H1 (cell line): ENCODE results near the gene IGF2R. TPM values are rescaled to one million over a fixed set of nuclear protein-coding genes. Genes with fewer than 3 reads are reported as not detected.

Experiments used
- JUN ChIP-seq: IDR thresholded peaks from 2 replicates; pipeline ENCODE4 v1.6.1; 2011; ENCODE audit warnings: low read depth, mild to moderate bottlenecking, improper control_type of control experiment, low read length
- ZNF274 ChIP-seq: IDR thresholded peaks from 2 replicates; pipeline ENCODE4 v1.7.0; 2012; ENCODE audit warnings: low read length, borderline replicate concordance; ENCODE audit errors: extremely low read depth
- polyA plus RNA-seq, 7 experiments: library from polyadenylated mRNA; depleted of rRNA in 3 of 7; stranded (reverse) in 5 of 7; unstranded in 2 of 7; fragments of >200 nt in 5 of 7; fragments of 200-250 nt in 2 of 7; gene quantifications; 1 replicate in 5 of 7; 2 replicates in 1 of 7; 4 replicates in 1 of 7; pipeline versions ENCODE4 v1.2.1 to v1.2.3, GENCODE V29; 2011 to 2013; ENCODE audit warnings: missing spikeins in 2 of 7, mixed read lengths in 2 of 7
- total RNA-seq: library from RNA; stranded (reverse); fragmentation: NEBNext Ultra II Directional; extraction: Animal tissue kit (Norgen Biotek cat#: 25700); gene quantifications from 2 replicates; pipeline ENCODE4 v1.2.1, GENCODE V29; 2021
- TF ChIP-seq, protein P1 (sequence below): IDR thresholded peaks from 2 replicates; pipeline ENCODE4 v1.6.1; 2011; ENCODE audit warnings: low read length, improper control_type of control experiment
- TF ChIP-seq, protein P2 (sequence below): IDR thresholded peaks from 2 replicates; pipeline ENCODE4 v1.6.1; 2011; ENCODE audit warnings: low read depth, mild to moderate bottlenecking, low read length; ENCODE audit not compliant: insufficient read depth

Gene IGF2R
- total and polyA plus RNA-seq, 2 of the 8 experiments (the other 6 are each of a cell fraction or from before 2014, with no cell fraction given), result 20.6 to 74.1 TPM

DNA sequence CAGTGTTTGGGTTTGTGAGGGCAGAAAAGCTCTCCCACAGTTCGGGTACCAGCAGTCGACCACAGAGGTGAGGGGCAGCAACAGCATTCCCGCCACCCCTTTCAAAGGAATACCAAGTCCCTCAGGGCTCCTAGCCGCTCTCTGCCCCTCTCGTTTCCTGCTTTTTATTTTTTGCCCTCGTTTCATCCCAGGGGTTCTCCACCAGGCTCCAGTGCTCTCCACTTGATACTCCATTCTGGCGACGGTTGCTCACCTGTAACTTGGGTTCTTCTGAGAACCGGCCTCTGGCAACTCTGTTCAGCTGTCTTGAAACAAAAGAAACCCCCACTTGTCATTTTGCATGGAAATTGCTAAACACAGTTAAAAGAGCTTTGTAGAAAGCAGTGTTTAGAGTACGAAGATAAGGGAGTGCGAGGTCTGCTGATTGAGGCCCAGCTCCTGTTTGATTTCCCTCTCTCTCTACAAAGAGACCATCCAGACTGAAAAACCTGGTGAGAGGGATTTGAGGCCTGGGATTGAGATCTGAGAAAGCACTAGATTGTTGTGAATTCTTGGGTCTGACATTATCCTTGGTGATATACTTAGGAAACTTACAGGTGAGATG lies 28.7 kb downstream of the IGF2R start (continued):
- TF ChIP-seq, protein P1, sequence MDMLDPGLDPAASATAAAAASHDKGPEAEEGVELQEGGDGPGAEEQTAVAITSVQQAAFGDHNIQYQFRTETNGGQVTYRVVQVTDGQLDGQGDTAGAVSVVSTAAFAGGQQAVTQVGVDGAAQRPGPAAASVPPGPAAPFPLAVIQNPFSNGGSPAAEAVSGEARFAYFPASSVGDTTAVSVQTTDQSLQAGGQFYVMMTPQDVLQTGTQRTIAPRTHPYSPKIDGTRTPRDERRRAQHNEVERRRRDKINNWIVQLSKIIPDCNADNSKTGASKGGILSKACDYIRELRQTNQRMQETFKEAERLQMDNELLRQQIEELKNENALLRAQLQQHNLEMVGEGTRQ, result no peak
- TF ChIP-seq ZNF274 (no peak), JUN (no peak)
- TF ChIP-seq, protein P2, sequence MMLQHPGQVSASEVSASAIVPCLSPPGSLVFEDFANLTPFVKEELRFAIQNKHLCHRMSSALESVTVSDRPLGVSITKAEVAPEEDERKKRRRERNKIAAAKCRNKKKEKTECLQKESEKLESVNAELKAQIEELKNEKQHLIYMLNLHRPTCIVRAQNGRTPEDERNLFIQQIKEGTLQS, result no peak
- TF ChIP-seq, all 59 proteins: peak for 0
